ENCODE data around the gene SERPINI1.

DNA sequence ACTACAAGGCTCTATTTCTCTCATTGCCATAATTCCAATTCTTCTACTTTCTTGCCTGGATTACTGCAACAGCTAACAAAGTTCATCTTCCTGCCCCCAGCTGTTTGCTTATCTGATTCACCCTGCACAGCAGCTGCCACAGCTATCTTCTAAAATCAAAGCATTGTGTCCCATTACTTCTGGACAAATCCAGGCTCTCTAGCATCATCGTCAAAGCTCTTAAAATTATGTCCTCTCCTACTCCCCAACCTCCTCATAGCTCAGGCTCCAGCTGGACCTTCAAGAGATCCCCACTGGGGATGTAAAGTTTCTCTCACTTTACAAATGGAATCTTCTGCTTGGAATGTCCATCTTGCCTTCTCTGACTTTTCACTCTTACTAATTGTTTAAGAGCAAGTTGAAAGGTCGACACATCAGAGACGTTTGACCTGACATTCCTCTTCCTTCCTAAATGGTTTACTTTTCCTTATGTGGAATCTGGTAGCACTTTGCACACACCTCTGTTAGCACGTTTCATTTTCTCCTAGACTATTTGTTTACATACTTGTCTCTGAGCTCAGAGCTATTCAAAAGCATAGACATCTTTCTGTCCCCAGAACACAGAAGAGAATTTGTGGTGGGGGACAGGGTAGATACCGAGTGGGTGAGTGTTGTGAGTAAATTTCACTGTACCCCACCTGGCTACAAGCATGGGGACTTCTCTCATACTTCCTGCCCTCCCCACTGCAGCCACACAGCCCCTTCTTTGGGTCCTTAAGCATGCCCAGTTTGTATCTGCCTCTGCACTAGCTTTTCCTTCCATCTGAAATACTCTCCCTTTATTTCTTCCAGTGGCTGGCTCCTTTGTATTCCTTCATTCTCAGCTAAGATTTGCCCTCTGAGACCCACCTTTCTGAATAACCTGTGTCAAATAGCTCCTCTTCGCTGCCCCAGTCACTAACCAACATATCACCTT, 77.9 kb downstream of the SERPINI1 start:
- TF ChIP-seq, protein P1, sequence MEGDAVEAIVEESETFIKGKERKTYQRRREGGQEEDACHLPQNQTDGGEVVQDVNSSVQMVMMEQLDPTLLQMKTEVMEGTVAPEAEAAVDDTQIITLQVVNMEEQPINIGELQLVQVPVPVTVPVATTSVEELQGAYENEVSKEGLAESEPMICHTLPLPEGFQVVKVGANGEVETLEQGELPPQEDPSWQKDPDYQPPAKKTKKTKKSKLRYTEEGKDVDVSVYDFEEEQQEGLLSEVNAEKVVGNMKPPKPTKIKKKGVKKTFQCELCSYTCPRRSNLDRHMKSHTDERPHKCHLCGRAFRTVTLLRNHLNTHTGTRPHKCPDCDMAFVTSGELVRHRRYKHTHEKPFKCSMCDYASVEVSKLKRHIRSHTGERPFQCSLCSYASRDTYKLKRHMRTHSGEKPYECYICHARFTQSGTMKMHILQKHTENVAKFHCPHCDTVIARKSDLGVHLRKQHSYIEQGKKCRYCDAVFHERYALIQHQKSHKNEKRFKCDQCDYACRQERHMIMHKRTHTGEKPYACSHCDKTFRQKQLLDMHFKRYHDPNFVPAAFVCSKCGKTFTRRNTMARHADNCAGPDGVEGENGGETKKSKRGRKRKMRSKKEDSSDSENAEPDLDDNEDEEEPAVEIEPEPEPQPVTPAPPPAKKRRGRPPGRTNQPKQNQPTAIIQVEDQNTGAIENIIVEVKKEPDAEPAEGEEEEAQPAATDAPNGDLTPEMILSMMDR (IDR thresholded peaks at IDR 0.05) = no peak
- no peak for TF ChIP-seq POLR2A (IDR thresholded peaks at IDR 0.05)

All from testis (tissue), 2 donors.